Measurements from ENCODE around the gene PRSS50. TPM values are rescaled to one million over a fixed set of nuclear protein-coding genes. Genes with fewer than 3 reads are reported as not detected.

Gene PRSS50
- total RNA-seq, 4 donors from 2014 or later = not detected

DNA sequence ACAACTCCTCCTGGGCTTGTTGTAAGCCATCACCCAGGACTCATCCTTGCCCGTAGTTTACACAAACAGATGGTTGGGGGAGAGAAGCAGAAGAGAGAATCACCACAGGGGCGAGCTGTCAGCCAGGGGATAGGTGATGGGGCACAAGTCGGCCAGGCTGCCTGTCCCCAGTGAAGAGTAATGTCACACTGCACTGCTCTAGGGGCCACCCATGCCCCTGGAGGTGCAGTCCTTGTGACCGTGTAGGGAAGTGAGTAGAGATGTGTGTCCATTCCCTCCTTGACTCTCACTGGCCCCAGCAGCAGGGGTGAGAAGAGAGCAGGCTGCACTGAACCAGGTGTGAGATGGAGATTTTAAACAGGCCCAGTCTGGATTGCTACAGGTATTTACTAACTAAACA lies 17.1 kb upstream of the PRSS50 start:
- TF ChIP-seq, protein P1, sequence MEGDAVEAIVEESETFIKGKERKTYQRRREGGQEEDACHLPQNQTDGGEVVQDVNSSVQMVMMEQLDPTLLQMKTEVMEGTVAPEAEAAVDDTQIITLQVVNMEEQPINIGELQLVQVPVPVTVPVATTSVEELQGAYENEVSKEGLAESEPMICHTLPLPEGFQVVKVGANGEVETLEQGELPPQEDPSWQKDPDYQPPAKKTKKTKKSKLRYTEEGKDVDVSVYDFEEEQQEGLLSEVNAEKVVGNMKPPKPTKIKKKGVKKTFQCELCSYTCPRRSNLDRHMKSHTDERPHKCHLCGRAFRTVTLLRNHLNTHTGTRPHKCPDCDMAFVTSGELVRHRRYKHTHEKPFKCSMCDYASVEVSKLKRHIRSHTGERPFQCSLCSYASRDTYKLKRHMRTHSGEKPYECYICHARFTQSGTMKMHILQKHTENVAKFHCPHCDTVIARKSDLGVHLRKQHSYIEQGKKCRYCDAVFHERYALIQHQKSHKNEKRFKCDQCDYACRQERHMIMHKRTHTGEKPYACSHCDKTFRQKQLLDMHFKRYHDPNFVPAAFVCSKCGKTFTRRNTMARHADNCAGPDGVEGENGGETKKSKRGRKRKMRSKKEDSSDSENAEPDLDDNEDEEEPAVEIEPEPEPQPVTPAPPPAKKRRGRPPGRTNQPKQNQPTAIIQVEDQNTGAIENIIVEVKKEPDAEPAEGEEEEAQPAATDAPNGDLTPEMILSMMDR (IDR thresholded peaks at IDR 0.05; ENCODE audit: low read depth) = no peak

DNA sequence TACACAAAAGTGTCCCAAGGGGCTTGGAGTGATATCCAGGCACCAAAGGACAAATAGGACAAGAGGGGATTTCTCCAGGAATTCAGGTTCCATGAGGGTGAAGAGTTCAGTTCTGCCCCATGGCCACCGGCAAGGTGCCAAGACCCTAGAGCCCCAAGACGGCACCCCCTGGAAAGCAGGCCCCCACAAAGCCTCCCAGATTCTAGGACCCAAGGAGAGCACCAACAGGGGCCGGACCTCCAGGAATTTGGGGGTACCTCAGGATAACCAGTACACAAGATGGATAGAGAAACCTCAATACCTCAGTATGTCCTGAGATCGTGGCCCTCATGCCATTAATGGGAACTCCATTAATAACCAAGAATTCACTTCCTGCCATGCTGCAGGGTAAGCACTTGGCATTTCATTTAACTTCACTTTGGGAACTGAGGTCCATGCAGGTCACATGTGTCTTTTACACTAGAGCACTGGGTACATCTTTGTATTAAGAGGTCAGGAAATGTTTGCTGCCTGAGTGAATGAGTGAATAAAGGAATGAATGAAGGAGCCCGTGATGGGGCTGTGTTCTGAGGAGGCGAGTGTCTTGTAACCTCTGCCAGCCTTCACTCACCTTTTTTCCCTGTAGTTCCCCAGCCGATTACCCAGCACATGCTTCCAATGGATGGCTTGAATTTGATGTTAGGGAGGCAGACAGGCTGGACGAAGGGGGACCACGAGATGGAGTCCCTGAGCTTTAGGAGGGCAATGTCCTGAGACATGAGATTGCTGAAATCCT lies 15.5 kb upstream of the PRSS50 start:
- TF ChIP-seq, protein P1 (IDR thresholded peaks at IDR 0.05; ENCODE audit: low read depth) = no peak

DNA sequence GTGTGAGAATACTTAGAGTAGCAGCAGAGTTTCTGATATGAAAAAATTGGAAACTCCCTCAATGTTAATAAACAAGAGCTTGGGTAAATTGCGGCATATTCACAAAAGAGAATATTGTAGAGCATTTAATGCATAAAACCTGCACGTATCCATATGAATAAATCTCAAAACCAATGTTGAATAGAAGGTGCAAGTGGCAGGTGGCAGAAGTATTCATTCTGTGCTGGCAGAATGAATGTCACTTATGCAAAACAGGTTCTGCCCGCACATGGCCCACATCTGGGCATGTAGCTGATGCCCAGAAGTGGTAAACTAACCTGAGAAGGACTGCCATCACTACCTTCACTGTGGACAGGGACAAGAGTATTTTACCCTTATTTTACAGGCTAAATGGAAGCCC lies 14.1 kb upstream of the PRSS50 start:
- TF ChIP-seq, protein P1 (IDR thresholded peaks at IDR 0.05; ENCODE audit: low read depth) = no peak

DNA sequence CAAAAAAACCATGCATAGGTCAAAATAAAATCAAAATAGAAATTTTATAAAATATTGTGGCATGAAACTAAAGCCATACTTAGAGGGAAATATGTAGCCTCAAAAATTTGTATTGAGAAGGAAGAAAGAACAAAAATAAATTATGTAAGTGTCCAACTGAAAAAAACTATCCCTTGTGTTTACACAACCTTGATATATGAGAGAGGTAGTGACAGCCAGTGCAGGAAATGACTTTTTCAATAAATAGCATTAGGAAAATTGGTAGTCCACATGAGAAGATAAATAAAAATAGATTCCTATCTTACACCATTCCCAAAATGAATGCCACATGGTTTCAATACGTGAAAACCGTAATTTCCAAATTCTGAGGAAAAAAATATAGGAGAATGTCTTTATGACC lies 13.2 kb upstream of the PRSS50 start:
- TF ChIP-seq, protein P1 (IDR thresholded peaks at IDR 0.05; ENCODE audit: low read depth) = no peak

DNA sequence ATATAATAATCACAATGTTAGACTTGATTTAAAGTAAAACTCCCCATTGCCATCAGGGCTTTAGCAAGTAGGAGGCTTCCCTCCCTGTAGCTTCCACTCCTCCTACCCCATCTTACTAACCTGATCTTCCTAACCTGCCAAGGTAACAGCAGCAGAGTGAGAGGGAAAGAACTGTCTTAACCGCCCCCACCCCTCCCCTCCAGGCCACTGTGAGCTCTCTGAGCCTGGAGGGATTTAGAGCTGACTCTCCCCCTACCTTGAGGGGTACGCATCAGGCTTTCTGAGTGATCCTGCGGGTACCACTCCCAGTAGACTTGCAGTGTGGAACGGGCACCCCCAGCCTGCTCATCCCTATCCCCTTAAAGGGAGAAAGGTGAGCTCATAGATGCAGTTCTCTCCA lies 11.4 kb upstream of the PRSS50 start:
- TF ChIP-seq, protein P1 (IDR thresholded peaks at IDR 0.05; ENCODE audit: low read depth) = no peak

DNA sequence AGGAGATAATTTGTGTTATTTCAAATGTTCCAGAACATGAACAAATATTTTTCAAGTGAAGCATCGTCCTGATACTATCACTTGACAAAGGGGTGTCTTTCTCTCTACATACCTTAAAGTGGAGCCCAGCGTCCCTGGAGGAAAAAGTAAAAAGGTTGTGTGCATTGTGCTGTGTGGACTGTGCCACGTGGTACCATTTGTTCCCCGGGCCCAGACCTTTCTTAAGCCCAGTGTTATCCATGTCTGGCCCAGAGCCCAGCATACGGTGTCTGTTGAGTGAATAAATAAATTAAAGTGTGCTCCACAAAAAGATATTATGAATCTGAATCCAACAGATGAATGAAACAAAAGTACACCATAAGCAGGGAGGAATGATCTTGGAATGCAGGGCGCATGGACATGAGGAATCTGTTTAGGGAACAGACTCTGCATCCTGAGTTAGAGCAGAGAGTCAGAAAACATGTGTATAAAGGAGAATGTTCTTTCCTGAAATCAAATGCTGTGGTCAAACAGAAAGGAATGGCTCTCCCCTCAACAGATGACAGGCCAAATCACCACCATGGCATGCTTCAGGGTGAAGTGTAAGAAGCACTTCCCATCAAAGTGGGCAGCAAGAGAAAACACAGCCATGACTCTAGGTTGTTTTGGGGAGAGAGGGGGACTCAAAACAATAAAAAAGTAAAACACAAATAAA lies 8.1 kb upstream of the PRSS50 start:
- TF ChIP-seq, protein P1 (IDR thresholded peaks at IDR 0.05; ENCODE audit: low read depth) = no peak

DNA sequence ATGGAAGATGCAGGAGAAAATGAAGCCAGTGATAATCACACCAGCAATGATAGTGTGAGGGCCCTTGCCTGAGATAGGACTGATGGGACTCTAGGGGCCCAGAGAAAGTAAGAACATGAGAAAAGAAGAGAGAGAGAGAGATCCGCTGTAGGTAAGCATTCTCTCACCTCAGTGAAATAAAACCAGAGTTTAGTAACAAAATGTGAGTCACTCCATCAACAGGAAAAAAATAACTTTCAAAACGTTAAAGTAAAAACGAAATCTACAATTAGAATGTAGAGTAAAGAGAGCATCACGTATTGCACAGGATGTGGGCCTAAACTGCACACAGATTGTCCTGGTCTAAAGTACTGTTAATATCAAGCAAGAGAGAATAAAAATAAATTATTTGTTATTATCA lies 6.8 kb upstream of the PRSS50 start:
- TF ChIP-seq, protein P1 (IDR thresholded peaks at IDR 0.05; ENCODE audit: low read depth) = no peak
